GM12875 (cell line): ENCODE results near the gene YIPF5.
A peak's percentile ranks its signal among the peaks of the same experiment; 100 is the strongest.

Experiments used
- H3K4me3 ChIP-seq: one replicate; pipeline ENCODE4 v1.5.1; 2011; ENCODE audit warnings: low read depth, low read length, control low read depth
- CTCF ChIP-seq: IDR thresholded peaks from 2 replicates; pipeline ENCODE4 v1.5.1; 2011; ENCODE audit warnings: low read depth, mild to moderate bottlenecking, control low read depth, inconsistent platforms, low read length, moderate library complexity, borderline replicate concordance; ENCODE audit not compliant: insufficient read depth

YIPF5 gene

GRCh38 chr5:144179226-144179625 is 8.8 kb upstream of the YIPF5 start:
- H3K4me3 ChIP-seq, result no peak overlapping the region

GRCh38 chr5:144177548-144177947 is 7.1 kb upstream of the YIPF5 start:
- TF ChIP-seq CTCF, result no peak

More at GRCh38 chr5:144179226-144179625, 8.8 kb upstream of the YIPF5 start:
- TF ChIP-seq CTCF, result no peak

GRCh38 chr5:144173766-144174165 is 3.3 kb upstream of the YIPF5 start:
- no peak for TF ChIP-seq CTCF
- H3K4me3 ChIP-seq, result no peak overlapping the region

More at GRCh38 chr5:144177548-144177947, 7.1 kb upstream of the YIPF5 start:
- no peak overlapping the region for H3K4me3 ChIP-seq

GRCh38 chr5:144169904-144170275 is 569 bp downstream of the YIPF5 start:
- TF ChIP-seq CTCF, result no peak
- peak overlapping the region; percentile 83 for H3K4me3 ChIP-seq

DNA sequence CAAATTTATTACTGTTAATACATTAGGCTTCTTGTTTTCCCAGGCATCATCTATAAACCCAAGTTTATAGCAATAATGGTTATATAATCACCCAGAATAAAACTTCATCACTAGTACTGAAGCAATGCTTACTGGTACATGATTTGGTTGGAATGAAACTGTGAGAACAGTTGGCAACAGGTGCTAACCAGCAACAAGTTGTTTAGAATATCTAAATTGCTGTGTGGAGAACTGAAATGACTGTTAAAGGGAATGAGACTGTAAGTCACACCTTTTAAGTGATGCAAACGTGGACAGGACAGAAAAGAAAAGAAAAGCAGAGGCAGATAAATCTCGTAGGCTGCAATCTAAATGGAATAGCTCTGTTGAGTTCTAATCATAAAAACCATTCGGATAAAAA is 2.5 kb downstream of the YIPF5 start:
- no peak for TF ChIP-seq CTCF

DNA sequence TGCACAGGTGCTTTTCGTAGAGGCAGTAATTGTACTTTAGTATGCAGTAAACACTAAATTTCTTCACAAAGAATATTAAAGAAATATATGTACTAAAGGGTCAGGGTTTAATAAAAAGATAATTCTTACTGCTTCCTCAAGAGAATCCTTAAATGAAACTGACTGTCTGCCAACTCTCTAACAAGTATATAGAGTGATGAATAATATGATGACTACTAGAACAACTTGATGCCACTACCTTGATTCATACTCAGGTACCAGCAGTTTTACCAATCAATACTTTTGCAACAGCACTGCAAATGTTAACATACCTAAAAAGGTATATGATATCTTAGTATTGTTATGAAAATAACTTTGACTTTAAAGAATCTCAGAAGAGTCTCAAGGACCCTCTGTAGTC is 3.8 kb downstream of the YIPF5 start:
- TF ChIP-seq CTCF, result no peak
- no peak overlapping the region for H3K4me3 ChIP-seq

More for the DNA sequence above, 2.5 kb downstream of the YIPF5 start:
- H3K4me3 ChIP-seq, result no peak overlapping the region

DNA sequence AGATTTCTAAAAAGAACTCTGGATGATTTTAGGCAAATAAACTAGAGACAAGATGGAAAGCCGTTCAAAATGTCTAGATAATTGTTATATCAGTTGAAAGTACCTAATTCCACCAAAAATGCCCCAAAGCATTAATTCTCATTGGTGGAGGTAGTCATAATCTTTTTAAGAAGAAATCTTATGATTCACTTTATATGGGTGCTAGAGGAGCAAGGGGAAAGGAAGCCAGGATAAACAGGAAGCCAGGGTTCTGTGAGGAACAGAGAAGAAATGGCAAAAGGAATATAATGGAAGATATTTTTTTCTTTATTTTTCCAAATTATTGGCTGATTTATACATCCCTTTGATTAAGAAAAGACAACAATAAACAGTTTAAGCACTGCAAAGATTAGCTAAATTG is 7.8 kb downstream of the YIPF5 start:
- no peak for TF ChIP-seq CTCF

More for the DNA sequence above, 7.8 kb downstream of the YIPF5 start:
- no peak overlapping the region for H3K4me3 ChIP-seq
